Gastroesophageal sphincter (tissue), 3 donors: ENCODE measurements around the gene VTN.

ENCODE experiments used
- EP300 ChIP-seq: sonication (generic); formaldehyde crosslinking; IDR thresholded peaks from one replicate; pipeline ENCODE4 v1.6.1; 2017; ENCODE audit warnings: antibody characterized with exemption, mild to moderate bottlenecking
- POLR2A ChIP-seq, 2 donors: fragments of 450-650 bp; IDR thresholded peaks; one replicate each; pipeline ENCODE4 v1.6.1; 2017; ENCODE audit warnings: antibody characterized with exemption in 2 of 2, mild to moderate bottlenecking in 2 of 2, moderate library complexity in 1 of 2
- POLR2AphosphoS5 ChIP-seq: sonication (generic); formaldehyde crosslinking; IDR thresholded peaks from one replicate; pipeline ENCODE4 v1.6.1; 2017; ENCODE audit warnings: antibody characterized with exemption
- TF ChIP-seq, protein P1 (sequence below), 4 experiments: fragments of 200-600 bp in 2 of 4; fragments of 450-650 bp in 2 of 4; sonication (generic) in 1 of 4; IDR thresholded peaks; one replicate each; pipeline ENCODE4 v1.5.1; 2017 to 2019; ENCODE audit warnings: antibody characterized with exemption in 4 of 4, mild to moderate bottlenecking in 2 of 4, moderate library complexity in 2 of 4

DNA sequence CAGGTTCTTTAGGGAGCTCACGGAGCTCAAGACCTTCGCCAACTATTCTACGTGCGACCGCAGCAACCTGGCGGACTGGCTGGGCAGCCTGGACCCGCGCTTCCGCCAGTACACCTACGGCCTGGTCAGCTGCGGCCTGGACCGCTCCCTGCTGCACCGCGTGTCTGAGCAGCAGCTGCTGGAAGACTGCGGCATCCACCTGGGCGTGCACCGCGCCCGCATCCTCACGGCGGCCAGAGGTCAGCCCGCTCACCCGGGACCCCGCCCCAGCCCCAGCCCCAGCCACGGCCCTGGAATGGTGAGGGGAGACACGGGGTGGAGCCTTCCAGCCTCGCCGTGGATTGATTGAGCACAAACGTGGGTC, 14.9 kb upstream of the VTN start:
- TF ChIP-seq, protein P1, sequence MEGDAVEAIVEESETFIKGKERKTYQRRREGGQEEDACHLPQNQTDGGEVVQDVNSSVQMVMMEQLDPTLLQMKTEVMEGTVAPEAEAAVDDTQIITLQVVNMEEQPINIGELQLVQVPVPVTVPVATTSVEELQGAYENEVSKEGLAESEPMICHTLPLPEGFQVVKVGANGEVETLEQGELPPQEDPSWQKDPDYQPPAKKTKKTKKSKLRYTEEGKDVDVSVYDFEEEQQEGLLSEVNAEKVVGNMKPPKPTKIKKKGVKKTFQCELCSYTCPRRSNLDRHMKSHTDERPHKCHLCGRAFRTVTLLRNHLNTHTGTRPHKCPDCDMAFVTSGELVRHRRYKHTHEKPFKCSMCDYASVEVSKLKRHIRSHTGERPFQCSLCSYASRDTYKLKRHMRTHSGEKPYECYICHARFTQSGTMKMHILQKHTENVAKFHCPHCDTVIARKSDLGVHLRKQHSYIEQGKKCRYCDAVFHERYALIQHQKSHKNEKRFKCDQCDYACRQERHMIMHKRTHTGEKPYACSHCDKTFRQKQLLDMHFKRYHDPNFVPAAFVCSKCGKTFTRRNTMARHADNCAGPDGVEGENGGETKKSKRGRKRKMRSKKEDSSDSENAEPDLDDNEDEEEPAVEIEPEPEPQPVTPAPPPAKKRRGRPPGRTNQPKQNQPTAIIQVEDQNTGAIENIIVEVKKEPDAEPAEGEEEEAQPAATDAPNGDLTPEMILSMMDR (IDR thresholded peaks at IDR 0.05), result no peak
- no peak for TF ChIP-seq EP300
- TF ChIP-seq POLR2A (IDR thresholded peaks at IDR 0.05), result no peak
- no peak for TF ChIP-seq POLR2AphosphoS5
